KG1 (cell line): Measurements from ENCODE around the gene ASTE1.
A peak's percentile ranks its signal among the peaks of the same experiment; 100 is the strongest.
"Not testable (repeated sequence)": the region's sequence is repeated elsewhere in the genome, so short reads cannot be mapped to it uniquely, and the experiment has no call there.

Source experiments
- DNase-seq: peaks from one replicate; lab custom pipeline; 2025; lab: John Stamatoyannopoulos, UW

Gene ASTE1

DNA sequence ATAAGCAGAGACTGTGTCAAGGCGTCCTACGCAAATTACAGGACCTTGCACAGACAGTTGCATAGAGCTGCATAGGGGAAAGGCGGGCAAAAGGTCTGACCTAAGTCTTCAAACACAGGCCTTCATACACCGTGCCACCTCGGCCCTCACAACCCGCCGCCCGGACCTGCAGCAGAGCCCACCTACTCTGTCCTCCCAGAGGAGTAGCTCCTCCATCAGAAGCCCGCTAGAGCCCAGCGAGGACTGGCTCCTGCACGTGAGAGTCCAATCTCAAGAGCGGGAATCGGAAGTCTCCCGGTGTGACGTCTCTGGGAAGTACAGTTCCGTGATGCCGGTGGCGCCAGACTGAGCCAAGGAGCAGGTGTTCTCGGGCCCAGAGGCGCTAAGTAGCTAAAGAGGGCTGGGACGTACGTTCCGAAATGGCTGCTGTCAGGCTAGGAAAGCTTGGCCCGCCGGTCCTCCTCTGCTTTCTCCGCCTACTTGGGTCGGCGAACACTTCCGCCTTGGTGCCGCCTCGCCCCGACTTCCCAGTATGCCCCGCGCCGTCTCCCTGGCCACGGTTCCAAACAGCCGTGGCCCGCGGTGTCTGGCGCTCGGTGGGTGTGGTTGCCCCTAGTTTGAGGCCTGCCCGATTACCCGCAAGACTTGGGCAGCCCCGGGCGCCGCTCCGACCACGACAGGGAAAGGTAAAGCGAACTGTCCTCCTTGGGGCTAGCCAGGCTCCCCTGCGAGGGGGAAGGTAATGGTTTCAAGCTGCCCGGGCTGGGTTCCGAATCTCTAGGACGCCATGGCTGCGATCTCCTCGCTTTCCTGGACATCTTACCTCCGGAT, at the start of gene ASTE1, which contains the start of gene NEK11:
TSS of gene ASTE1 (minus strand) at position 505 of the 831 bp plus-strand sequence. CDS start 1,519 bp downstream, outside the sequence.
TSS of gene NEK11 (plus strand) at position 557 of the 831 bp plus-strand sequence. CDS start 2,832 bp downstream, outside the sequence.
- DNase-seq: peak; percentile 62

- no peak for DNase-seq
Measured at GRCh38 chr3:131075632-131076328, 49.2 kb upstream of the ASTE1 start.

GRCh38 chr3:131072845-131073244, 46.2 kb upstream of the ASTE1 start:
- no peak for DNase-seq

- peak; percentile 33 for DNase-seq
Measured at GRCh38 chr3:131072099-131072559, 45.5 kb upstream of the ASTE1 start.

DNA sequence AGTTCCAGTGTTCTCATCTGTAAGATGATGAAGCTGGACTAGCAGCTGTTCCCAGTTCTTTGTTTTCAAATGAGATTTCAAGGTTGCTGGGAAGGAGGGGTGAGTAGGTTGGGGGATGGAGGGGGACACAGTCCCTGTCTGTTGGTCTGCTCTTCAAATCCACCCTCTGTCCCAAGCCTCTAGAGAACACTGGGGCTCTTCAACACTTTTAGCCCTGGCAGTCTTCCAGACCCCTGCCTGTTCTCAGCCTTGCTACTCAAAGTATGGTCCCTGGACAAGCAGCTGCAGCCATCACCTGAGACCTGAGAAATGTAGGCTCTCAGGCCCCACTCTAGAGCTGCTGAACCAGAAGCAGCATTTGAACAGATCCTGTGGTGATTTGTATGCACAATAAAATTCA, 41.4 kb upstream of the ASTE1 start:
- DNase-seq: no peak

DNA sequence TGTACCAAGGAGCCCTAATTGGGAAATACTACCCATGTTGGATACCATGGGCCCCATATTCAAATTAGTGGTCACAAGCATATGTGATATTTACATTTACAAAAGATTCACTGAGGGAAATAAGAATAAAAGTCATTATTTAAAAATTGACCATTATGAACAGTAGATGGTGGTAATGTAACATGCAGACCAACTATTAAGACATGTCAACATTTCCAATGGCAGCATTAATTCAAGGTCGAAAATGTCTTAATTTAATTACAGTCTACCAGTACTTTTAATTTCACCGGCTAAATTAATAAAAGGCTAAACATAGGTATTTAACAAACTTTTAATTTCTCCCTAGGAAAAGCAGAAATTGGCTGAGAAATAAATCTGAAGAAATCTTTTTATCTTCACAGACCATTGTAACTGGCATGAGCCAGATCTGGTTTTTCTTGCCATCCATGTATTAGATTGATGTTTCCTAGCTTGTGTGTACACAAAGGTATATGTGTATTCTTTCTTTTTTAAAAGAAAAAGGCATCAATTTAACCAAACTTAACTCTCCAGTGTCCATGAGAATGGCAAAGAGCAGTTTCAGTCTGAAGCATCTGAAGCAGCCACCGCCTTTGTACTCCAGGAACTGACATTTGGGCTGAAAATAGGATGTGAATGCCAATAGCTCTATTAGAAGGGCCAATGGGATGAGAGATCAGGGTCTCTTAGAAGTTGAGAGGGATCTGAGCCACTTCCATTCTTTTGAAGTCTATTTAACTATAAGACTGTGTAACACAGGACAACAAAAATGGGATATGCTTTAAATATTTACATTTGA, 26.6 kb upstream of the ASTE1 start:
- DNase-seq: no peak

DNA sequence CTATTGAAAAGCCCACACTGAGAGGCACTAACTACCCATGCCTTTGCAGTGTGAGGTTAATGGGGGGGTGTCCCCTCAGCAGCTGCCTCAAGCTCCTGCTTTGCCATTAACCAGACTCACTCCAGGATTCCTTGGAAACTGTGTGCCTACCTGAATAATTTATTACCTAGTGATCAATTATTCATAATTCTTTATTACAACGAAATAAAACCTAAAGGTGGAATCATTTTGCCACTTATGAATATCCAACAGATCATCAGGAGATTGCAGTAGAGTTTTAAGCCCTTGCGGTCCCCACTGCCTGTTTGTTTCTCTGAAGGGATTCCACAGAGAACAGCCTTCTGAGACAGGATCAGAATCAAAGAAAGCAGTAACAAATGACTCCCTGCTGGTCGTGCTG, 23.4 kb upstream of the ASTE1 start:
- DNase-seq: no peak

DNA sequence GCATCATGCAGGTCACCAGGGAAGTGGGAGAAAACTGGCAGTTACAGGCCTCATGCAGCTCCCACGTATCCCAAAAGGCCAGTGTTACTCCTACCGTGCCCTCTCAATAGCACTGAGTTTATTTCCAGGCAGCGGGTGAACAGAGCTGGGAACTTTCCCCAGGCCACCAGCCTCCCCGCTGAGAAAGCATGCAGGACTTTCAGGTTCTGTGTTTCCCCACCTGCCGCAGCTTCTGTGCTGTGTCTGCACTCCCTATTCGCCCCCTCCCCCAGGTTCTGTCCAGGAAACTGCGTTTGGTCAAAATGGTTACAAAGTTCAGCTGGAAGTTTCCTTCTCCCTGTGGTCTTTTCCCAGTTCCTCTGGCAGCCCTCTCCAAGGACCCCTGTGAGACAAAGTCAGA, 21.4 kb upstream of the ASTE1 start:
- no peak for DNase-seq

- no peak for DNase-seq
Measured at GRCh38 chr3:131047582-131047981, 21.0 kb upstream of the ASTE1 start.

DNA sequence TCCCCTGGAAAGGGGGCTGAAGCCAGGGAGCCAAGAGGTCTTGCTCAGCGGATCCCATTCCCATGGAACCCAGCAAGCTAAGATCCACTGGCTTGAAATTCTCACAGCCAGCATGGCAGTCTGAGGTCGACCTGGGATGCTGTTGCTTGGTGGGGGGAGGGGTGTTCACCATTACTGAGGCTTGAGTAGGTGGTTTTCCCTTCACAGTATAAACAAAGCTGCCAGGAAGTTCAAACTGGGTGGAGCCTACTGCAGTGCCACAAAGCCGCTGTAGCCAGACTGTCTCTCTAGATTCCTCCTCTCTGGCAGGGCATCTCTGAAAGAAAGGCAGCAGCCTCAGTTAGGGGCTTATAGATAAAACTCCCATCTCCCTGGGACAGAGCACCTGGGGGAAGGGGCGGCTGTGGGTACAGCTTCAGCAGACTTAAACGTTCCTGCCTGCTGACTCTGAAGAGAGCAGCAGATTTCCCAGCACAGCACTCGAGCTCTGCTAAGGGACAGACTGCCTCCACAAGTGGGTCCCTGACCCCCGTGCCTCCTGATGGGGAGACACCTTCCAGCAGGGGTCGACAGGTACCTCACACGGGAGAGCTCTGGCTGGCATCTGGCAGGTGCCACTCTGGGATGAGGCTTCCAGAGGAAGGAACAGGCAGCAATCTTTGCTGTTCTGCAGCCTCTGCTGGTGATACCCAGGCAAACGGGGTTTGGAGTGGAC, 15.8 kb upstream of the ASTE1 start:
- DNase-seq: not testable (repeated sequence)

GRCh38 chr3:131038326-131038725, 11.7 kb upstream of the ASTE1 start:
- no peak for DNase-seq

DNA sequence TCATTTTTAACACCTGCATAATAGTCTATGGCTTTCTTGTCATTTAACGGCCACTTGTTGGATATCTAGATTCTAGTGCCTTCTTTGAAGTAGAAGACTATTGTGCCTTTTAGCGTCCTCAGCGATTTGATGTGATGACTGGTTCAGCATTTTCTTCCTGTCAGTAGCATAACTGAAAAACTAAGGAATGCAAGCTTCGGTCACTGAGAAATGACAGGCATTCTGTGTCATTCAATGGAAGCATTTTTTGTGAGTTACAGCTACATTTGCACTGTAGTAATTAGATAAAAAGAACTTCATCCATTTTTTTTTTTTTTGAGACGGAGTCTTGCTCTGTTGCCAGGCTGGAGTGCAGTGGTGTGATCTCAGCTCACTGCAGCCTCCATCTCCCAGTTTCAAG, 10.4 kb upstream of the ASTE1 start:
- no peak for DNase-seq

DNA sequence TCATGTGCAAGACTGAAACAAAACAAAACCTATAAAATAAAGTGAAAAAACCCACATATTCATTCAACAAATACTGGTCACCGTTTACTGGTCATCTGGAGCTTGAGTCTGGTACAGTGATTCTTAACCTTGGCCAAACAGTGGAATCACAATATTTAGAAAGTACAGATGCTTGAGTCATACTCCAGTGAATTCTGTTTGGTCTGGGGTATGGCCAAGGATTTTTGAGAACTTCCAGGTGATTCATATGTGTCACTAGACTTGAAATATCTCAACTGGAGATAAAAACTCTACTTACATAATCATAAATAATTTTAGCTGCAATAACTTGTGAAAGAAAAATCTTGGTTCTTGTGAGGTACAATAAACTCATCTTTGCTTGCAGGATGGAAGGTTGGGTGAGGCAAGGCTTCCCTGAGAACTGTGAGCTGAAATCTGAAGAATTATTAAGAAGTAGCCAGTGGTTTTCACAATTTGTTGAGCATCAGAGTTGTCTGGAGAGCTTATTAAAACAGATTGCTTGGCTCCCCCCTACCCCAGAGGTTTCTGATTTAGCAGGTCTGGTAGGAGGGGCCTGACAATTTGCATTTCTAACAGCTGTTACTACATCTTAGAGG, 9.7 kb upstream of the ASTE1 start:
- no peak for DNase-seq

DNA sequence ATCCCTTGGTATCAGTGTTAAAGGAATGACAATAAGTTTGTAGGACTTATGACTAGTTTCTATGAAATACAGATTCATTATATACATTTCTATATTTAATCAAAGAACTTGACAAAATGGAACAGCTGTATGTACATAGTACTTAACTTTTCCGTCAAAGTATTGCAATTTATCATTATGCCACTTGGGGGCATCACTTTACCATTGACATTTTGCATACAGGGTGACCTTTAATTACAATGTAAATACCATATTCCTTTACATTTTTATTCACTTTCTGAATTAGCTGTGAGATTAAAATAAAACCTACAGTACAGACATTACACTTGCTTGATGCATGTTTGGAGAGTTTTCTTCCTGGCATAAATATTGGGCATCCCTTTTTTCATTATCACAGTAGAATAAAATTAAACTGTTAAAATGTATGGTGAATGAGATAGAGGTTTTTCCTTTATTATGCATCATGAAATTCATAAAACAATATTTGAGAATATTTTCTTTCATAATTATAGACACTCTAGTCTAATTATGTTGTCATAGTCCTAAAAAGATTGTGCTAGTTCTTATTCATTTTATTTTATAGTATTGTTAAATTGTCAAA, 7.0 kb upstream of the ASTE1 start:
- peak; percentile 42 for DNase-seq

- DNase-seq: no peak
Measured at GRCh38 chr3:131031660-131032059, 5.0 kb upstream of the ASTE1 start.

- DNase-seq: no peak
Measured at GRCh38 chr3:131028844-131029243, 2.2 kb upstream of the ASTE1 start.

GRCh38 chr3:131025539-131025938, 1.1 kb downstream of the ASTE1 start:
- no peak for DNase-seq

DNA sequence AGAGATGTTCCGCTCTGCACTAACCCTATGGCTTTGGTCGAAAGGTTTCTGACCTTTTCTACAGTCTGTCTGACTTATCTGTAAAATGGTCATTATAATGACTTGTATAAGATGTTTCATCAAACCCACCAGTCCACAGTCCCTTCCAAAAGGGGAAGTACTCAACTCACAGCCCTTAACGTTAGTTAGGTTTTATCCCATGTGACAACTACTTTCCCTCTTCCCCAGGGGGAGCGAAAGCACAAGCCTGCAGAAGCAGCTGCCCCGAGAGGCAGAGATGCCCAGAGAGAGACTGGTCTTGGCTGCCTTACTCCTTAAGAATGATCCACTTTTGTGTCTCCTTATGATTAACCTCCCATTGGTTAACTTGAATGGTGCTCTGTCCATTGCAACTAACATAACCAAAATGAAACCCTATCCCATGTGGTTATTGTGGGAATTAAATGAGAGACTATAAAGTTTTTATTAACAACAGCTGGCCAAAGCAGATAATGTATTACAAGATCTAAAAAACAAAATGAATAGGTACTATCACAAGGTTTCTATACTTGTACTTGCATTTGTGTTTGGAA, 6.4 kb downstream of the ASTE1 start:
- DNase-seq: peak; percentile 14

GRCh38 chr3:131018970-131019369, 7.7 kb downstream of the ASTE1 start:
- DNase-seq: no peak

DNA sequence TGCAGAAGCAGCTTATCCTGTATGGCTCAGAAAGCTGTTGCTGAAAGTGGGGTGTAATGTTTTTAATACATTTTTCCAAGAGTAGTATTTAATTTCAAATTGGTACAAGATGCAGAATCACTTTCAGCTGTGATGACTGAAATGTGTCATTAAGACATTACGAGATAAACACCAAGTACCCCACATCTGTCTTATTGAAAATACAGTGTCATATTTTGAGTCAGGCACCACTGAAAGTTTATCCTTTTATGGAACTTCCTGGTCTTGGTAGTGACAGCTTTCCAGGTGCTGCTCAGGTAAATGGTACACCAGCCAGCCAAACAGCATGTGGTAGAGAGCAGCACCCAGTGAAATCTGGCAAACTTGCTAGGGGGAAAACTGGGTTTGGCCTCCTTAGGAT, 16.9 kb downstream of the ASTE1 start:
- DNase-seq: no peak
